Stomach (tissue), 4 donors: ENCODE data around the gene OR8B4.

Experiments
- CTCF ChIP-seq, 7 experiments: fragments of 450-650 bp in 4 of 7; fragments of 200-600 bp in 3 of 7; sonication (generic) in 3 of 7; IDR thresholded peaks; one replicate each; pipeline ENCODE4 v1.5.1; 2016 to 2019; ENCODE audit warnings: antibody characterized with exemption in 7 of 7, control low read depth in 2 of 7, mild to moderate bottlenecking in 1 of 7
- POLR2A ChIP-seq, 4 donors: fragments of 450-650 bp; IDR thresholded peaks; one replicate each; pipeline ENCODE4 v1.6.1; 2016; ENCODE audit warnings: antibody characterized with exemption in 4 of 4, control low read depth in 2 of 4, mild to moderate bottlenecking in 1 of 4, moderate library complexity in 1 of 4

DNA sequence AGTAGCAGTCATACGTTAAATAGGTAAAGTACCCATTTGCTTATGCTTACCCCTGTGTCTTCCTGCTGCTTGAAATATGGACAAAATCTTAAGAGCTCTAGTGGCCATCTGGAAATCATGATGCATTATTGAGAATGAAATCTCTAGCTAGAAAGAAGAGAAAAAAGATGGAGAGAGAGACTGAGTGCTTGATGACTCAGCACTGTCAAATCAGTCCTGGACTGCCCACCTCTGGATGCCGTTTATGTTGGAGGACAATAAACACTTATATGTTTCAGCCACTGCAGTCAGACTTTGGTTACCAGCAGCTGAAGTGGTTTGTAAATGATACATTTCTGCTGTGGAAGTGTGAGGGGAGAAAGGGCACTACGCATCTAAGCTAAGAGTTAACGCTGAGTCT is 3.6 kb downstream of the OR8B4 start:
- no peak for TF ChIP-seq CTCF (IDR thresholded peaks at IDR 0.05)
- TF ChIP-seq POLR2A (IDR thresholded peaks at IDR 0.05), result no peak
